ENCODE measurements around the gene KAT6B. TPM values are rescaled to one million over a fixed set of nuclear protein-coding genes. Genes with fewer than 3 reads are reported as not detected.
"Not testable (repeated sequence)": the region's sequence is repeated elsewhere in the genome, so short reads cannot be mapped to it uniquely, and the experiment has no call there.

The KAT6B gene
- total RNA-seq, 1 experiment from 2014 or later = 10.7 TPM

- Histone ChIP-seq H3K27me3 (replicated peaks) (no peaks in the 10 kb centered on the region), H3K9me3 (replicated peaks) (no peaks in the 10 kb centered on the region), H3K27ac (no peak overlapping the region), H3K36me3 (no peaks in the 10 kb centered on the region), H3K4me3 (no peak overlapping the region), H3K4me1 (replicated peaks) (peaks cover 30% of the 10 kb centered on the region)
- DNase-seq (ENCODE audit: low read depth in 1 of 2, low spot score in 2 of 2) = peak in 1 of 2 experiments; percentile 56
Measured at GRCh38 chr10:74875966-74876365, 49.6 kb downstream of the KAT6B start.

GRCh38 chr10:74877054-74877453 is 50.7 kb downstream of the KAT6B start:
- not testable (repeated sequence) for DNase-seq (ENCODE audit: low read depth in 1 of 2, low spot score in 2 of 2); H3K27me3 ChIP-seq (replicated peaks); H3K27ac ChIP-seq; H3K4me3 ChIP-seq; H3K36me3 ChIP-seq; H3K9me3 ChIP-seq (replicated peaks)
- peaks cover 30% of the 10 kb centered on the region for H3K4me1 ChIP-seq (replicated peaks)

GRCh38 chr10:74877898-74878297 is 51.5 kb downstream of the KAT6B start:
- no peak for DNase-seq (ENCODE audit: low read depth in 1 of 2, low spot score in 2 of 2)
- Histone ChIP-seq H3K36me3 (no peaks in the 10 kb centered on the region), H3K4me3 (no peak overlapping the region), H3K27me3 (replicated peaks) (no peaks in the 10 kb centered on the region), H3K4me1 (replicated peaks) (peaks cover 37% of the 10 kb centered on the region), H3K9me3 (replicated peaks) (no peaks in the 10 kb centered on the region), H3K27ac (no peak overlapping the region)

- no peaks in the 10 kb centered on the region for H3K9me3 ChIP-seq (replicated peaks)
- H3K4me3 ChIP-seq = no peak overlapping the region
- DNase-seq (ENCODE audit: low read depth in 1 of 2, low spot score in 2 of 2) = no peak
- peaks cover 32% of the 10 kb centered on the region for H3K4me1 ChIP-seq (replicated peaks)
- H3K27ac ChIP-seq = no peak overlapping the region
- no peaks in the 10 kb centered on the region for H3K36me3 ChIP-seq
- H3K27me3 ChIP-seq (replicated peaks) = no peaks in the 10 kb centered on the region
Measured at GRCh38 chr10:74880041-74880440, 53.6 kb downstream of the KAT6B start.

- H3K27me3 ChIP-seq (replicated peaks) = no peaks in the 10 kb centered on the region
- no peak overlapping the region for H3K27ac ChIP-seq
- H3K4me1 ChIP-seq (replicated peaks) = peaks cover 21% of the 10 kb centered on the region
- DNase-seq (ENCODE audit: low read depth in 1 of 2, low spot score in 2 of 2) = no peak
- H3K4me3 ChIP-seq = no peak overlapping the region
- no peaks in the 10 kb centered on the region for H3K36me3 ChIP-seq
- no peaks in the 10 kb centered on the region for H3K9me3 ChIP-seq (replicated peaks)
Measured at GRCh38 chr10:74881253-74881884, 55.0 kb downstream of the KAT6B start.

- Histone ChIP-seq H3K9me3 (replicated peaks) (no peaks in the 10 kb centered on the region), H3K4me3 (no peak overlapping the region), H3K4me1 (replicated peaks) (peaks cover 14% of the 10 kb centered on the region), H3K36me3 (no peaks in the 10 kb centered on the region), H3K27ac (no peak overlapping the region), H3K27me3 (replicated peaks) (no peaks in the 10 kb centered on the region)
- no peak for DNase-seq (ENCODE audit: low read depth in 1 of 2, low spot score in 2 of 2)
Measured at GRCh38 chr10:74882427-74882826, 56.0 kb downstream of the KAT6B start.

GRCh38 chr10:74882831-74883230 is 56.4 kb downstream of the KAT6B start:
- DNase-seq (ENCODE audit: low read depth in 1 of 2, low spot score in 2 of 2) = peak in 1 of 2 experiments; percentile 31
- Histone ChIP-seq H3K4me3 (no peak overlapping the region), H3K9me3 (replicated peaks) (no peaks in the 10 kb centered on the region), H3K4me1 (replicated peaks) (peaks cover 14% of the 10 kb centered on the region), H3K27ac (no peak overlapping the region), H3K27me3 (replicated peaks) (no peaks in the 10 kb centered on the region), H3K36me3 (no peaks in the 10 kb centered on the region)

- Histone ChIP-seq H3K27me3 (replicated peaks) (no peaks in the 10 kb centered on the region), H3K4me1 (replicated peaks) (peaks cover 14% of the 10 kb centered on the region), H3K27ac (no peak overlapping the region), H3K36me3 (no peaks in the 10 kb centered on the region), H3K4me3 (no peak overlapping the region), H3K9me3 (replicated peaks) (no peaks in the 10 kb centered on the region)
- DNase-seq (ENCODE audit: low read depth in 1 of 2, low spot score in 2 of 2) = no peak
Measured at GRCh38 chr10:74883428-74883827, 57.0 kb downstream of the KAT6B start.

- H3K27me3 ChIP-seq (replicated peaks) = no peaks in the 10 kb centered on the region
- no peak overlapping the region for H3K27ac ChIP-seq
- no peaks in the 10 kb centered on the region for H3K9me3 ChIP-seq (replicated peaks)
- H3K4me3 ChIP-seq = no peak overlapping the region
- no peak for DNase-seq (ENCODE audit: low read depth in 1 of 2, low spot score in 2 of 2)
- no peaks in the 10 kb centered on the region for H3K36me3 ChIP-seq
- peaks cover 8% of the 10 kb centered on the region for H3K4me1 ChIP-seq (replicated peaks)
Measured at GRCh38 chr10:74887614-74888284, 61.3 kb downstream of the KAT6B start.

- no peaks in the 10 kb centered on the region for H3K27me3 ChIP-seq (replicated peaks)
- H3K27ac ChIP-seq = no peak overlapping the region
- no peaks in the 10 kb centered on the region for H3K36me3 ChIP-seq
- no peak for DNase-seq (ENCODE audit: low read depth in 1 of 2, low spot score in 2 of 2)
- no peak overlapping the region for H3K4me3 ChIP-seq
- no peaks in the 10 kb centered on the region for H3K9me3 ChIP-seq (replicated peaks)
- H3K4me1 ChIP-seq (replicated peaks) = no peaks in the 10 kb centered on the region
Measured at GRCh38 chr10:74888962-74889661, 62.7 kb downstream of the KAT6B start.

GRCh38 chr10:74889662-74889998 is 63.2 kb downstream of the KAT6B start:
- Histone ChIP-seq H3K9me3 (replicated peaks) (no peaks in the 10 kb centered on the region), H3K27me3 (replicated peaks) (no peaks in the 10 kb centered on the region), H3K4me1 (replicated peaks) (no peaks in the 10 kb centered on the region), H3K4me3 (no peak overlapping the region), H3K36me3 (no peaks in the 10 kb centered on the region), H3K27ac (no peak overlapping the region)
- DNase-seq (ENCODE audit: low read depth in 1 of 2, low spot score in 2 of 2) = no peak

GRCh38 chr10:74890460-74890859 is 64.1 kb downstream of the KAT6B start:
- Histone ChIP-seq H3K9me3 (replicated peaks) (no peaks in the 10 kb centered on the region), H3K4me3 (no peak overlapping the region), H3K27me3 (replicated peaks) (no peaks in the 10 kb centered on the region), H3K27ac (no peak overlapping the region), H3K4me1 (replicated peaks) (no peaks in the 10 kb centered on the region), H3K36me3 (no peaks in the 10 kb centered on the region)
- DNase-seq (ENCODE audit: low read depth in 1 of 2, low spot score in 2 of 2) = no peak

- Histone ChIP-seq H3K27me3 (replicated peaks) (no peaks in the 10 kb centered on the region), H3K4me3 (no peak overlapping the region), H3K9me3 (replicated peaks) (no peaks in the 10 kb centered on the region), H3K4me1 (replicated peaks) (no peaks in the 10 kb centered on the region), H3K27ac (no peak overlapping the region), H3K36me3 (no peaks in the 10 kb centered on the region)
- no peak for DNase-seq (ENCODE audit: low read depth in 1 of 2, low spot score in 2 of 2)
Measured at GRCh38 chr10:74891053-74891452, 64.7 kb downstream of the KAT6B start.

GRCh38 chr10:74892839-74893238 is 66.4 kb downstream of the KAT6B start:
- Histone ChIP-seq H3K4me3 (no peak overlapping the region), H3K36me3 (no peaks in the 10 kb centered on the region), H3K9me3 (replicated peaks) (no peaks in the 10 kb centered on the region), H3K27ac (no peak overlapping the region), H3K4me1 (replicated peaks) (0 out of 2 replicates have a peak, but pooled peaks cover 3% of the 10 kb centered on the region), H3K27me3 (replicated peaks) (no peaks in the 10 kb centered on the region)
- DNase-seq (ENCODE audit: low read depth in 1 of 2, low spot score in 2 of 2) = no peak

Data from SJSA1 (cell line).